Vagina (tissue), 2 donors: ENCODE data around the gene MUTYH.

Source experiments
- POLR2A ChIP-seq, 2 donors: fragments of 450-650 bp; IDR thresholded peaks; one replicate each; pipeline ENCODE4 v1.6.1; 2017; ENCODE audit warnings: antibody characterized with exemption in 2 of 2, mild to moderate bottlenecking in 2 of 2, moderate library complexity in 2 of 2
- POLR2AphosphoS5 ChIP-seq, 2 donors: sonication (generic); formaldehyde crosslinking; IDR thresholded peaks; one replicate each; pipeline ENCODE4 v1.9.0; 2017; ENCODE audit warnings: antibody characterized with exemption in 2 of 2, mild to moderate bottlenecking in 2 of 2, low read depth in 1 of 2; ENCODE audit not compliant: insufficient read depth in 1 of 2
- TF ChIP-seq, protein P1 (sequence below), 3 experiments: fragments of 450-650 bp in 2 of 3; fragments of 200-600 bp in 1 of 3; sonication (generic) in 1 of 3; IDR thresholded peaks; one replicate each; pipeline ENCODE4 v1.5.1; 2017 to 2019; ENCODE audit warnings: antibody characterized with exemption in 3 of 3, mild to moderate bottlenecking in 2 of 3, moderate library complexity in 2 of 3

DNA sequence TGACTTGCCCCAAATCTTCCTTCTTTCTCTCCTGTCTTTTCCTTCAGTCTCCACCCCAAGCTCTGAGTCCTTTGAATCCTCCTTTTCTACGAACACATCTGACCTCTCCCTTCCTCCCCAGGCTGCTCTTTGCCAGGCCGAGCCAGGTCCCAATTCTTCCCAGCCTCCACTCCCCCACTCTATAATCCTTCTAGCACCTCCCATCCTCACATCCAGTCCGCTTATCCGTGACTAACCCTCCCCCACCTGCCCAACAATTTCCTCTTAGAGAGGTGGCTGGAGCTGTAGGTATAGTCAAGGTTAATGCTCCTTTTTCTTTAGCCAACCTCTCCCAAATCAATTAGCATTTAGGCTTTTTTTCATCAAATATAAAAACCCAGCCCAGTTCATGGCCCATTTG is 23.1 kb downstream of the MUTYH start:
- TF ChIP-seq, protein P1, sequence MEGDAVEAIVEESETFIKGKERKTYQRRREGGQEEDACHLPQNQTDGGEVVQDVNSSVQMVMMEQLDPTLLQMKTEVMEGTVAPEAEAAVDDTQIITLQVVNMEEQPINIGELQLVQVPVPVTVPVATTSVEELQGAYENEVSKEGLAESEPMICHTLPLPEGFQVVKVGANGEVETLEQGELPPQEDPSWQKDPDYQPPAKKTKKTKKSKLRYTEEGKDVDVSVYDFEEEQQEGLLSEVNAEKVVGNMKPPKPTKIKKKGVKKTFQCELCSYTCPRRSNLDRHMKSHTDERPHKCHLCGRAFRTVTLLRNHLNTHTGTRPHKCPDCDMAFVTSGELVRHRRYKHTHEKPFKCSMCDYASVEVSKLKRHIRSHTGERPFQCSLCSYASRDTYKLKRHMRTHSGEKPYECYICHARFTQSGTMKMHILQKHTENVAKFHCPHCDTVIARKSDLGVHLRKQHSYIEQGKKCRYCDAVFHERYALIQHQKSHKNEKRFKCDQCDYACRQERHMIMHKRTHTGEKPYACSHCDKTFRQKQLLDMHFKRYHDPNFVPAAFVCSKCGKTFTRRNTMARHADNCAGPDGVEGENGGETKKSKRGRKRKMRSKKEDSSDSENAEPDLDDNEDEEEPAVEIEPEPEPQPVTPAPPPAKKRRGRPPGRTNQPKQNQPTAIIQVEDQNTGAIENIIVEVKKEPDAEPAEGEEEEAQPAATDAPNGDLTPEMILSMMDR (IDR thresholded peaks at IDR 0.05), result no peak
- TF ChIP-seq POLR2AphosphoS5 (IDR thresholded peaks at IDR 0.05; ENCODE audit: insufficient read depth in 1 of 2, low read depth in 1 of 2), result no peak
- TF ChIP-seq POLR2A (IDR thresholded peaks at IDR 0.05), result no peak
